AG20443 (cell line): ENCODE data around the gene UGT1A6.
"Not testable (repeated sequence)": the region's sequence is repeated elsewhere in the genome, so short reads cannot be mapped to it uniquely, and the experiment has no call there.

Experiments used
- DNase-seq: peaks from one replicate; pipeline ENCODE4 v3.0.0; 2012; ENCODE audit warnings: low spot score, mixed read lengths

Gene UGT1A6

DNA sequence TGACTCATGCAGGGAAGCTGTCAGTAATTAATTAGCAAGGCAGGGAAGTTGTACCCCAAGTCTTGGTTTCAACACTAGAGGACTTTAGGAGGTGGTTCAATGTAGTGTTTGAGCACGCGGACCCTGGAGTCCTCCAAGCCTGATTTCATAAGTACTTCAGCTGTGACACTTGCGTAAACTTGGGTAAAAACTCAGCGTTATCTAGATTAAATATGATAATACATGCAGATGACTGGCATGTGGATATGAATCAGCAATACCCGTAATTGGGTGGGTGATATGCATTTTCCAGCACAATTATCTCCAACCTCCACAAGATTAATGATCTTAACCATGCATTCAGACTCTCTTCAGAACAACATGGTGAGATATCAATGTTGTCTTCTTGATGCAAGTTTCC is 5.8 kb upstream of the UGT1A6 start:
- DNase-seq: no peak

DNA sequence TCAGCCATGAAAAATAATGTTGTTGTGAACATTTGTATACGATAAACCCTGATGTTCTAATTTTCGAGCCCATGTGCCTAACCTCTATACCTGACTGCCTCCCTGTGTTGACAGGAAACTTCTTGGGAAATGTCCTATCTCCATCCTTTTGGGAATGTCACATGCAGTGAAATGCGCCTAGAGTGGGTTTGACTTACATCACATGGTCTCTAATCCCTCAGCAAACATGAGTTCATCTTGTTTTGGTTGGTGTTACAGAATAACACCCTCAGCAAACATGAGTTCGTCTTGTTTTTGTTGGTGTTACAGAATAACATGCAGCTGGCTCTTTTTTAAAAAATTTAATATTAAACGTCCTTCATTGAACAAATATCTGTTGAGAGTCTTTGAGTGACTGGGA is 4.3 kb upstream of the UGT1A6 start:
- DNase-seq: no peak

DNA sequence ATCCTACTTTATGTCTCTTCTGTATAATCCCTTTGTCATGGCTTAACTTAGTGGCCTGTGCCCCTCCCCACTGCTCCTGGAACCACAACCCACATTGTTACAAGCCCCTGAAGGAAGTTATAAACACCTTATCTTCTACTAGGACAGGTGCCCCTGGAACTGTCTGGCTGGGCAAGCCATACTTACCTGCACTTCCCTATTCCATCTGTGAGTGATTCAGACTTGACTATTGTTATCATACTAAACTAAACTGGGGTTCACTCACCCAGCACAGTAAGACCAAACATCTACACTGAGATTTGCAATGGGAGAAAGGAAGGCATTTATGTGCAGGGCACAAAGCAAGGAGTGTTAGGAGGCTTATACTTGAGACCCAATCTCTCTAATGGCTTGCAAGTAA is 3.7 kb upstream of the UGT1A6 start:
- no peak for DNase-seq

DNA sequence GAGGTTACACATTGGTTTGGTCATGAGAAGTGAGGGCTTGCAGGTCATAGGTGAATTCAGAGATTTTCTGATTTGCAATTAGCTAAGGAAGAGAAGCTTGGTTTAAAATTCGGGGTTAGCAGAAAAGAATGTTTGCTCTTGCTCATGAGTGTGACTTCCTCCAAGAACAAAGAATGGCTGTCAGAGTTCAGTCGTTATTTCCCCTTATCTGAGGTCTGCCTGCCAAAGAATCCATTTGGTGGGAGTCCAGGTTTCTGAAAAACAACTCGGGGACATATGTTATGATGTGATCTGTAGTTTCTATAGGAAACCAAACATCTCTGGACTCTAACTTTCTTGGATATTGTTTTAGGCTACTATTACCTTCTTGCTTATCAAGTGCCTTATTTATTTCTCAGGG is 3.2 kb upstream of the UGT1A6 start:
- no peak for DNase-seq

DNA sequence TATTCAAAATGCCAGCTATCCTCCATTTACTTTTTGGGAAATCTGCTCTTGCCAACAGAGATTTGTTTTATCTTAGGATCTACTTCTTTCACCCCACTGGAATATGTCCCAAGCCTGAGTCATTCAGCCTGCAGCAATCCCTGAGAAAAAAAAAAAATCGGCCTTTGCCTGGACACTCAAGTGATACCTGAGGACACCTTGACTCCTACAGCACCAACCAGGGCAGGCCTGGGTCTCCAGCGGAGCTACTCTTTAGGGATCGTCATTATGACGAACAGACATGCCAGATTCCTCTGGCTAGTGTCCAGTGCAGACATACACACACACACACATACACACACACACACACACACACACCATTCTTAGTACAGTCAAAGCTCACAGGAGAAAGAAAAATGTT is 2.2 kb upstream of the UGT1A6 start:
- no peak for DNase-seq

DNA sequence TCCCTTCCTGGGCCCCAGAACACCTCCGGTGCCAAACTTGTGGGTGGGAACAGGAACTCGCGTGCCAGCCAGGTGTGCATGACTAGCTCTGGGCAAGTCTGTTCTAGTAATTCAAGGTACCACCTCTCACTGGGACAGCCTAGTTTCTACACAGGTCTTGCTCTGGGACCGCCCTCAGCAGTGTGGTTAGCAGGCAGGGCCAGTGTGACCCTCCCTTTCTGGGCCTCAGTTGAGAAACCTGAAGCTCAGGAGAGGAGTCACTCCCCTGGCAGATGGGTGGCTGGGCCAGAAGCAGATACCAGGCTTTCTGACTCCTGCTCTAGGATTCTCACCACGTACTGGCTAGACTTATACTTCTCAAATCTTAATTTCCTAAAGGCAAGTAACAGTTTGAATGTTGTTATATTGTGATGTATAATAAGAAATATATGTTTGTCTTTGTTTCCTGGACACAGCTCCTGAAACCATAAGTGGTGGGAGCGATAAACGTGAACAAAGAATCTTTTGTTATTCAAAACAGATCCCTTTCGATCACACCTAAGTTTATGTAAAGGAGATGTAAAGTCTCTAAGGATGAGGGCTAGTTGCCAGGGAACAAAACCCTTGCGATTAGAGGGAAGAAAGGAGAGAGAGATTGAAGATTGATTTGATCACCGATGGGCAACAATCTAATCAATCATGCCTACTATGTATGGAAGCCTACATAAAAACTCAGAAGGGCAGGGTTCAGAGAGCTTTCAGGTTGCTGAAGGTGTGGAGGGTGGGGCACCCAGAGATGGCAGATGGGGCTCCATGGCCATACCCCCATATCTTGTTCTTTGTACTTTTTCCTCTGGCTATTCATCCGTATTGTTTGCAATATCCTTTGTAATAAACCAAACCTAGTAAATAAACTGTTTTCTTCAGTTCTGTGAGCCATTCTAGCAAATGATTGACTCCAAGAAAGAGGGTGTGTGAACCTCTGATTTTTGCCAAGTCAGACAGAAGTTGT is 952 bp upstream of the UGT1A6 start:
- no peak for DNase-seq

DNA sequence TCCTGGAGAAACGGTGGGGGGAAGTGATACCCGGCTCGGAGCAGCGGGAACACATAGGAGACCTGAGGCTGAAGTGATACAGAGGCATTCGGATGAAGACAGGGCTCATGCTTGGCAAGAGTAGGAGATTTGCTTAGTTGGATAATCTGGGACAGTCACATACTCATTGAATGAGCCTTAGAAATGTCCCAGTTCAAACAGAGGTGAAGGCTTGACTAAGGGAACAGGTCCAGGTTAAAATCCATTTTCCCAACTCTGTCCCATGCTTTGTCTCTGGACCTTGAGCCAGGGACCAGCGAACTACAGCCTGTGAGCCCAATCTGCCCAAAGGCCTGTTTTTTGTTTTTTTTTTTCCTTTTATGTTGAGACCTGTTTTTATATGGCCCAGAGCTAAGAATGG is 1.3 kb downstream of the UGT1A6 start:
- DNase-seq: no peak

DNA sequence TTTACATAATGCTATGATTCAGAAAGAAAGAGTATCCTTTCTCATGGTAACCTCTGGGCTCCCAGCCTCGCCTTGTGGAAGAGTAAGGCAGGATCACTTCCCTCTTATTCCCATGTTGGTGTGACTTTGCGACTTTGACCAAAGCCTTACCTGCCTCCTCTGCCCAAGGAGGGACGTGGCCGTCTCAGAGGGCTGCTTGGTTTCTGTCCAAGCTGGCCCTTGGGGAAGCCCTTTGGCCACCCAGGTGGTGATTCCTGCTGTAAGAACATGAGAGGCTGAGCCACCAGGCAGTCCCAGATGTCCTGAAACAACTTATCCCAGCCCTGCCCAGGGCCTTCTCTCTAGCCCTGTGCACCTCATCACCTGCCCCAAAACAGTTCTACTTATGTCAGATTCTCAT is 6.0 kb downstream of the UGT1A6 start:
- no peak for DNase-seq

DNA sequence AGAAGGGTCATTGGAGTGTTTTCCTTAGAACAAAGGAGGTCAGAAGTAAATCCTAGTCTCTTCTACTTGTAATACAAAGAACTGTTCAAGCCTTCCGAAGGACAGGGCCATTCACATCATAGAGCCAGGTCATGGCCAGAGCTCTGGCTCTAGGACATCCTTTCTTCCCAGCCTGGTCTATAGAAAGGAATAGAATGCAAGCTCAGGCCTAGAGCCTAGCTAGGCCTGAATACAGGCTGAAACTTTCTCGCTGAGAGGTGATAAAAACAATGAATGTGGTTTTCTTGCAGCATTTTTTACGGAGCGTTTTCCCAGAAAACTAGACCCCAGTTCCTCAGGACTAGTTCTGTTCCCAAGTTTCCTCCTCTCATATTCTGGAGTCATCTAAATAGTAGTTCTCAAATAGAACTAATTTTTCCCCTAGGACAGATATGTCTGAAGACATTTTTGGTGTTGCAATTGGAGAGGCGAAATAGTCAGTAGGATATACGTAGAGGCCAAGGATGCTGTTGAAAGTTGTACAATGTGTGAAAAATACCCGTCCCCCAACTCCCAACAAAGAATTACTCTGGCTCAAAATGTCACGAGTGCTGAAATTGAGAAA is 6.8 kb downstream of the UGT1A6 start:
- no peak for DNase-seq

DNA sequence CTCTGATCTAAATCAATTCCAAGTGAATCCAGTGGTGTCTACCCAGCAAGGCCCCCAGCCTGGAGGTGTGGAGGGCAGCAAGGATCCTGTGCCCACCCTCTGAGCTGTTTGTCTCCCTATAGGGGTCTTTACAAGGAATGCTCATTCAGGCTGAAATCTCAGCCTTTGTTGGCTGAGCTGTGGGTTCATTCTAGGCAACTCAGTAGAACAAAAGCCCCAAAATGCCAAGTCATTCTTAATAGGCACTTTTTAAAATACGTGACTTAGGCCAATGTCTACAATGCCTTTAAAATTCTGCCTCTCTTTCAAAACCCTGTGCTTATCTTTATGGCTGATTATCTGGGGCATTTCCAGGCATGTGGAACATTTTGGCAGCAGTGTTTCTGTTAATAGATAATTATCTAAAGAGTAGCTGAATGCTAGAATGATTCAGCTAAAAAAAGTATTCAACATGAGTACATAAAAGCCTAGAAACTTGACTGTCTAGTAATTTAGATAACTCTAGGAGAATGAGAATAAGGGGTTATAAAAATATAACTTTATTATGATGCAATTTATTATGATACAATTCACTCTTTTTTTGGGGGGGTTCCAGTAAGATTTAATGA is 7.4 kb downstream of the UGT1A6 start:
- DNase-seq: no peak

DNA sequence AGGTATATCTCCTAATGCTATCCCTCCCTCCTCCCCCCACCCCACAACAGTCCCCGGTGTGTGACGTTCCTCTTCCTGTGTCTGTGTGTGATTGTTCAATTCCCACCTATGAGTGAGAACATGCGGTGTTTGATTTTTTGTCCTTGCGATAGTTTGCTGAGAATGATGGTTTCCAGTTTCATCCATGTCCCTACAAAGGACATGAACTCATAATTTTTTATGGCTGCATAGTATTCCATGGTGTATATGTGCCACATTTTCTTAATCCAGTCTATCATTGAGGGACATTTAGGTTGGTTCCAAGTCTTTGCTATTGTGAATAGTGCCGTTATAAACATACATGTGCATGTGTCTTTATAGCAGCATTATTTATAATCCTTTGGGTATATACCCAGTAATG is 8.2 kb downstream of the UGT1A6 start:
- not testable (repeated sequence) for DNase-seq

DNA sequence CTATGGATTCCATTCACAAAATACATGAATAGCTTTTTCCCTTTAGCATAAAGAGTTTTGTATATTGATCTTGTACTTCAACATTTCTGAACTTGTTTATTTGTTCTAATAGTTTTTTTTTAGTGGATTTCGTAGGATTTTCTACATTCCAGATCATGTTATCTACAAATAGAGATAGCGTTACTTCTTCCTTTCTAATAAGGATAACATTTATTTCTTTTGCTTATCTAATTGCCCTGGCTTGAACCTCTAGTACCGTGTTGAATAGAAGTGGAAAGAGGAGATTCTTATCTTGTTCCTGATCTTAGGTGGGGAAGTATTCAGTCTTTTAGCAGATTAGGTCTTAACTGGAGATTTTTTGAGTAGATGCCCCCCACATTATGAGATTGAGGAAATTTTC is 9.5 kb downstream of the UGT1A6 start:
- DNase-seq: no peak

DNA sequence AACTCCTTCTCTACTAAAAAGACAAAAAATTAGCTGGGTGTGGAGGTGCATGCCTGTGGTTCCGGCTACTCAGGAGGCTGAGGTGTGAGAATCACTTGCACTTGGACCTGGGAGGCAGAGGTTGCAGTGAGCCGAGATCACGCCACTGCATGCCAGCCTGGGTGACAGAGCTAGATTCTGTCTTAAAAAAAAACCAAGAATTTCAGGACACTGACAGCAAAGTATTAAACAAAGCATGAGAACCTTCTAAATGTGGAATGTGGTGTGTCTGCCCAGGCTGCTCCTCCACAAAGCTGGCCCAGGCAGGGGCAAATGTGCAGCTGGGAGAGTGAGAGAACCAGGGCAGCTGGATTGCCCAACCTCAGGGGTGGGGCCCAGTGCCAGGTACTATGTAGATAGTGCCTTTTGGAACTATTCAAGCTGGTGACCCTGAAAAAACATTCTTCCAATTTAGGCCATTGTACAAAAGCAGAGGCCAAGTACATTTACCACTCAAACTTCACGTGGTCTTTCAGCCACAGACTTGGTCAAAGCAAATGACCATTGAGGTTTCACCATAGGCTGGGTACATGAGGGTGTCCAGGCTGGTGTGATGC is 13.3 kb downstream of the UGT1A6 start:
- peak; percentile 30 for DNase-seq

DNA sequence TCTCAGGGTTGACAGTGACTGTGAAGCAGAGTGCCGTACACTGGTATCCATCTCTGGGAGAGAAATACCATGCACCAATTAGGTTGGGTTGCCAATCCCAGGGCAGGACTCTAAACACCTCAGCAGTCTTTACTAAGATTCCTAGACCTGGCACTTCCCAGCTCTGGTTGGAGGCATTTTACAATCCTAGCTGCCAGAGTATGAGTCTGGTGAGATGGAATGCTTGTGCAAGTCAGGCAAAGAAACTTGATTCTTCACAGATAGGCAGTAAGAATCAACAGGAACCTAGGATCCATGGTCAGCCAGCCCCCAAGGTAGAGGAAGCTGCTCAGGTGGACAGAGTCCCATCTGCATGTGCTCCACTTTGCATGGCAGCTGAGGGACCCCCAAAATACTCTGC is 14.0 kb downstream of the UGT1A6 start:
- peak; percentile 38 for DNase-seq

DNA sequence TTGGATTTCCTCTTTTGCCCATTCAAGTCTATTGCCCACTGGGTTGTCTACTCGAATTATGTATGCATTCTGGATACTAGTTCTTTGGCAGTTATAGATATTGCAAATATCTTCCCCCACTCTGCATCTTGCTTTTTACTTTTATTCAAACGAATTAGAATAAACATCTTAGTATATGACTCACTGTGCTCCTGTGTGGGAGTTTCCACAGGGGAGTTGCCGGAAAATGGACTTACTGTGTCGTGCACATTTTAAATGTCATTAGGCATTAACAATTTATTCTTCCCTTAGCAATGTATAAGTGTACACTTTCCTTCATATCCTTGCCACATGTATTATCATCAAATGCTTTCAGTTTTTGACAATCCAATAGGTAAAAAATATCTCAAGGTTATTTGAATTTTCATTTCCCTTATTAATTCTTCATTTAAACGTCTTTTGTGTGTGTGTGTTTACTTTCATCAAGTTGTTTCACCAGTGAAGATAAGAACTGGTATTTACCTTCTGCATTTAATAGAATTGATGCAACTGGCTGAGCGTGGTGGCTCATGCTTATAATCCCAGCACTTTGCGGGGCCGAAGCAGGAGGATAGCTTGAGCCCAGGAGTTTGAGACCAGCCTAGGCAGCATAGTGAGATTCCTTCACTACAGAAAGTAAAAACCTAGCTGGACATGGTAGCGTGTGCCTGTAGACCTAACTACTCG is 15.4 kb downstream of the UGT1A6 start:
- DNase-seq: no peak

DNA sequence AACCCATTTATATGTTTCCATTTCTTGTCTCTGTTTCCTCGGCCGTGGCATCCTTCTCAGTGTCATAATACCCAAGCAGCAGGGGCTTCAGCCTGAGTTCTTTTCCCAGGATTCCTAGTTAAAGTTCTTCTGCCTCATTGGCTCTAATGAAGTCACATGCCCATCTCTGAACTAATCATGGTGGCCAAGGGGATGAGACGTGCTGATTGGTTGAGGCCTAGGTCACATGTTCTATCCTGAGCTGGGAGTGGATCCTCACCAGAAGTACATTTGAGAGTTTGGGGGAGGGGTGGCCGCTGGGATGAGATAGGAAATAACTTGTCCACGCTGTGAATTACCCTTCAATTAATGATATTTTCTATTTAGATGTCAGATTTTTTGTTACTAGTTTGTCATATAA is 16.3 kb downstream of the UGT1A6 start:
- no peak for DNase-seq

DNA sequence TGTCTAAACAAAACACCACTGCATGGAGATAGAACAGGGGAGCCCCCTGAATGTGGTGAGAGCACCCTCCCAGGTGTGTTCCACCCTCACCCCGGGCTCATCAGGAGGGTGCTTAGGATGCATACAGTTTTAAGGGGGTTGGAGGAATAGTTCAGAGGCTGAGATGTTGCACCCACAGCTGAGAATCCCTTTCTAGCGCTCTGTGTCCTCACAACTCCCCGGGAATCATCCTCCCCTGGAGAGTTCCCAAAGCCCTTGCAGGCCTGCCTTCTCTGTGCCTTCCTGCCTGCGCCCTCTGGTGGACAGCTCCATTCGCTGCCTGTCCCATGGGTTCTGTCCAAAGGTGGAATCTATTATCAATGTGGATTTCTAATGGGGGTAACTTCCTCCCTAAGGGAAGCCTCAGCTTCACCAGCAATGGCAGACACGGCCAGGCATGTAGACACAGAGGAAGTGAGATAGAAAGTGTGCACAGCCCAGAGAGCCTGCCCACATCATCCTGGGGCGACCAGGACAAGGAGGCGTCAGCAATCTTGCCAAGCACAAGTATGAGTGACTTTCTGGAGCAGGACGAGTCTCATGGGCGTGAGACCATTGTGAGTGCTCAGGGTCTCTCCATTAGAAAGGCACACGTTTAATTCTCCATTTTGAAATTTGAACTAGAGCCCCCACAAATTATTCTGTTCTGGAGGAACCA is 18.8 kb downstream of the UGT1A6 start:
- peak; percentile 85 for DNase-seq

DNA sequence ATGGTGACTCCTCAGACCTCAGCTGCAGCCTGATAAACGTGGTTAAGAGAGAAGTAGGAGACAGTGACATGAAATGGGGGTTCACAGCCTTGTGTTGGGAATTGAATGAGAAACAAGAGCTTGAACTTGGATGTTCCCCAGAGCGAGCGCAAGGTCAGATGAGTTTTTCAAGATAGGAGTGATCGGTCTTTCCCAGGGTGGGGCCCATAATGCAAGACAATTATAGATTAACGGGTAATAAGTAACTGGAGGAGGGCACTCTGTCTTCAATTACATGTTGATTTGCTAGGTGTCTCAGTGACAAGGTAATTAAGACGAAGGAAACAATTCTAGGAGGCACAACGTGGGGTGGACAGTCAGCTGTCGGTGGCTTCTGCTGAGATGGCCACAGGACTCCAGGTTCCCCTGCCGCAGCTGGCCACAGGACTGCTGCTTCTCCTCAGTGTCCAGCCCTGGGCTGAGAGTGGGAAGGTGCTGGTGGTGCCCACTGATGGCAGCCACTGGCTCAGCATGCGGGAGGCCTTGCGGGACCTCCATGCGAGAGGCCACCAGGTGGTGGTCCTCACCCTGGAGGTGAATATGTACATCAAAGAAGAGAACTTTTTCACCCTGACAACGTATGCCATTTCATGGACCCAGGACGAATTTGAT is 20.0 kb downstream of the UGT1A6 start, which contains the start of gene UGT1A5:
UGT1A5 (plus strand) TSS at position 297 of the 651 bp plus-strand sequence; CDS start at position 382, 85 bp downstream.
- DNase-seq: no peak

DNA sequence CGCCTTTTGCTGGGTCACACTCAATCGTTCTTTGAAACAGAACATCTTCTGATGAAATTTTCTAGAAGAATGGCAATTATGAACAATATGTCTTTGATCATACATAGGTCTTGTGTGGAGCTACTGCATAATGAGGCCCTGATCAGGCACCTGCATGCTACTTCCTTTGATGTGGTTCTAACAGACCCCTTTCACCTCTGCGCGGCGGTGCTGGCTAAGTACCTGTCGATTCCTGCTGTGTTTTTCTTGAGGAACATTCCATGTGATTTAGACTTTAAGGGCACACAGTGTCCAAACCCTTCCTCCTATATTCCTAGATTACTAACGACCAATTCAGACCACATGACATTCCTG is 20.5 kb downstream of the UGT1A6 start:
- DNase-seq: no peak

DNA sequence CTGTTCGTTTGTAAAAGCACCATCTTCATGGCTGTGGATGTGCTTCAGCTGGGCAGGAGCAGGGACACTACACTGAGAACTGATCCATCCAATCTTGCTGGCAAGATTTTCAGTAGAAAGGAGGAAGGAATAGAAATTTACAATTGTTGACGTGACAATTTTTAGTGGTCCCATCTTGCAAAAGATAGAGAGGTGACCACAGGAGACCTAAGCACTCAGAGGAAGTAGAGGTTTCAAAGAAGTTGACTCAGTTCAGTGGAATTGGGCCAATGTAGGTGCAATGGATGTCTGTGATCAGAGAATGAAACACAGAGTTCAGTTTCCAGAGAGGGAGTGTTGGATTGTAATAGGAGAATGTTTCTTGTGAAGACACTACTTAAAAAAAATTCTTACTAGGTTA is 21.4 kb downstream of the UGT1A6 start:
- DNase-seq: no peak

DNA sequence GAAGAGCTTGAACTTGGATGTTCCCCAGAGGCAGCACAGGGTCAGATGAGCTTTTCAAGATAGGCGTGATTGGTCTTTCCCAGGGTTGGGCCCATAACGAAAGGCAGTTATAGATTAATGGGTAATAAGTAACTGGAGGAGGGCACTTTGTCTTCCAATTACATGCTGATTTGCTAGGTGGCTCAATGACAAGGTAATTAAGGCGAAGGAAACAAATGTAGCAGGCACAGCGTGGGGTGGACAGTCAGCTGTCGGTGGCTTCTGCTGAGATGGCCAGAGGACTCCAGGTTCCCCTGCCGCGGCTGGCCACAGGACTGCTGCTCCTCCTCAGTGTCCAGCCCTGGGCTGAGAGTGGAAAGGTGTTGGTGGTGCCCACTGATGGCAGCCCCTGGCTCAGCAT is 25.9 kb downstream of the UGT1A6 start, which contains the start of gene UGT1A4:
UGT1A4 (plus strand) TSS at position 185 of the 400 bp plus-strand sequence; CDS start at position 270, 85 bp downstream.
- DNase-seq: no peak
